ENCODE results near the gene PRKAA1.

Gene PRKAA1

DNA sequence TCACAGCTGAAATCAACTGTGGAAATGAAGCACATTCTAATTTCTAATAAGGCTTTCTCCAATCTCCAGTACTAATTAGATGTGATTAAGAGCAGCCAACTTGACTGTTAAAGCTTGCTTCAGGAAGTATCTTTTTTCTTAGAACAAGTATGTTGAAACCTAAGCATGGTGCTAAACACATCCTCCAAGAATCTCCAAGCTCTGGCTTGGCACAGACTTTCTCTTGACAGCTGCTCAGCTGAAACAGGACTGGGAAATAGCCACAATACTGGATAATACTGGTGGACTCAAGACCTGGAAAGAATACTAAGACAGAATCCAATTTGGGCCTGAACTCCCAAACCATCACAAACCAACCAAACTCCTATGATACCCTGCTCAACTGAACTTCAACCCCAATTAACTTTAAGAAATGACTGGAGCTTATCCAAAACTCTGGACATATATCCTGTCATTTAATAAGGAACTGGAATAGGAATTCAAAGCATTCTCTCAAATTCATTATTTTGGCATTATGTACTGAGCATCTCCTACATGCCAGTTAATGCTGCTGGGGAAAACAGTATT is 16.2 kb downstream of the PRKAA1 start:
- DNase-seq (ENCODE audit: low read depth in 2 of 2) = no peak

- DNase-seq (ENCODE audit: low read depth in 2 of 2) = no peak
Measured at GRCh38 chr5:40780858-40781257, 17.3 kb downstream of the PRKAA1 start.

- no peak for DNase-seq (ENCODE audit: low read depth in 2 of 2)
Measured at GRCh38 chr5:40780199-40780598, 18.0 kb downstream of the PRKAA1 start.

DNA sequence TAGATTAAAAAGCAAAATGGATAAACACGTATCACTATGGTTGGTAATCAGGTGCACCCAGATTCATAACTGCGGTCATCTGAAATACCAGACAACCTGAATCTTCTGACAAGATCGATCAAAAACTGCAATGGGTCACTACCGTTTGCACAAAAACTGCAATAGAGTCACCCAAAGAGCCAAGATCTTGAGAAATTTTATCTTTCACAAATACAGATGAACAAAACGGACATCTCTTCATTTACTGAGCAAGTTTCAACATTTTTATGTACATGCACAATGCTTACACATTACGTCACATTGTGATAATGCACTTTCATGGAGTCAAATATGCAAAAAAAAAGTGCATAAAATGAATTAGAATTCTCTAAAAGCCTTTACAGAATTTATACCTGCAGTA is 18.6 kb downstream of the PRKAA1 start:
- DNase-seq (ENCODE audit: low read depth in 2 of 2) = no peak

DNA sequence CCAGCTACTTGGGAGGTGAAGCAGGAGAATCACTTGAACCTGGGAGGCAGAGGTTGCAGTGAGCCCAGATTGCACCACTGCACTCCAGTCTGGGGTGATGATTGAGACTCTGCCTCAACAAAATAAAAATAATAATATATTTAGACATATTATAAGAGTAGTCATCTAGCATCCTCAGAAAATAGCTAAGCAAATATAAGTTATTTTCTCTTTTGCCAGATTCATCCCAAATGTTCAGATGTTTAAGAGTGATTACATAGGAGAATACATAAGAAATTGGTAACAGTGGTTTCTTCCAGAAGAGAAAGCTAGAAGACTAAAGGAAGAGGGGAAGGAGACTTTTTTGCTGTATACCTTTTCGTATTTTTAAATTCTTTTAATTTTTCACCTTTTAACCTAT is 20.0 kb downstream of the PRKAA1 start:
- DNase-seq (ENCODE audit: low read depth in 2 of 2) = no peak

DNA sequence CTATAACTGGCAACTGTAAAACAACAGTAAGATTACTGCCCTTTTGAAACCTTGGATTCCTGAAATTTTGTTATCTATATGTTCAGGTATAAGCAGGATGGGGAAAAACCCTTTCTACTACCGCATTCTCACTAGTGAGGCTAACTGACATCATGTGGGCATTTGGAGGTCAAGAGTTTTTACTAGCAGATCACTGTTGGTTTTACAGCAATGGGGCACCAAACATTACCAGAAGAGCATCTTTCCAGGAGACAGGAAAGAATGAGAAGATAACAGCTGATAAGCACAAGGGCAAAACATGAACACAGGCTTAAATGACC is 21.6 kb downstream of the PRKAA1 start:
- DNase-seq (ENCODE audit: low read depth in 2 of 2) = no peak

GRCh38 chr5:40775846-40776657 is 22.1 kb downstream of the PRKAA1 start:
- no peak for DNase-seq (ENCODE audit: low read depth in 2 of 2)

GRCh38 chr5:40775085-40775845 is 22.9 kb downstream of the PRKAA1 start:
- no peak for DNase-seq (ENCODE audit: low read depth in 2 of 2)

GRCh38 chr5:40774623-40775022 is 23.6 kb downstream of the PRKAA1 start:
- no peak for DNase-seq (ENCODE audit: low read depth in 2 of 2)

- DNase-seq (ENCODE audit: low read depth in 2 of 2) = no peak
Measured at GRCh38 chr5:40770764-40771163, 27.4 kb downstream of the PRKAA1 start.

GRCh38 chr5:40762705-40763104 is 35.5 kb downstream of the PRKAA1 start:
- no peak for DNase-seq (ENCODE audit: low read depth in 2 of 2)

- DNase-seq (ENCODE audit: low read depth in 2 of 2) = no peak
Measured at GRCh38 chr5:40757400-40757799, 40.8 kb downstream of the PRKAA1 start.

GRCh38 chr5:40755407-40756365 is 42.5 kb downstream of the PRKAA1 start, which contains the start of gene TTC33:
TTC33 (minus strand) TSS chr5:40755961; CDS start chr5:40747018, 8,943 bp downstream.
- DNase-seq (ENCODE audit: low read depth in 2 of 2) = peak; percentile 87 to 90

GRCh38 chr5:40755093-40755406 is 43.1 kb downstream of the PRKAA1 start:
- peak in 1 of 2 donors; percentile 36 for DNase-seq (ENCODE audit: low read depth in 2 of 2)

GRCh38 chr5:40754381-40755092 is 43.6 kb downstream of the PRKAA1 start:
- DNase-seq (ENCODE audit: low read depth in 2 of 2) = no peak

GRCh38 chr5:40746703-40747102 is 51.5 kb downstream of the PRKAA1 start:
- no peak for DNase-seq (ENCODE audit: low read depth in 2 of 2)

DNA sequence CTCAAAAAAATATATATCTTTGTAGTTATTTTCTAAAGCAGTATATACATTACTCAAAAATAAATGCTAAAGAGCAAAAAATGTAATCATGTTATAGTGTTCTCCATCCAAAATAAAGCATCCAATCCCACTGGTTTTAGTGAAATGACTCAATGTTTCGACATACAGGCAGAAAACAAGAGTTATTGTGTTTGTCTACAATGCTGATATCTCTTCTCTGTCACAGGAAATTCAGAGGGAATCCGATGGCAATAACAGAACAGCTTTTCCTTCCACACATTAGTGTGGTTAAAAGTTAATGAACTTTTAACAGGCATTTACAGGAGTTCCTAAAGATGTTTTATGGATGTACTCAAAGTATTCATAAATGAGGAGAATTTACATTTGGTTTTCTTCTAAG is 54.4 kb downstream of the PRKAA1 start:
- DNase-seq (ENCODE audit: low read depth in 2 of 2) = no peak

- no peak for DNase-seq (ENCODE audit: low read depth in 2 of 2)
Measured at GRCh38 chr5:40738502-40738901, 59.7 kb downstream of the PRKAA1 start.

- no peak for DNase-seq (ENCODE audit: low read depth in 2 of 2)
Measured at GRCh38 chr5:40736103-40736875, 61.9 kb downstream of the PRKAA1 start.

DNA sequence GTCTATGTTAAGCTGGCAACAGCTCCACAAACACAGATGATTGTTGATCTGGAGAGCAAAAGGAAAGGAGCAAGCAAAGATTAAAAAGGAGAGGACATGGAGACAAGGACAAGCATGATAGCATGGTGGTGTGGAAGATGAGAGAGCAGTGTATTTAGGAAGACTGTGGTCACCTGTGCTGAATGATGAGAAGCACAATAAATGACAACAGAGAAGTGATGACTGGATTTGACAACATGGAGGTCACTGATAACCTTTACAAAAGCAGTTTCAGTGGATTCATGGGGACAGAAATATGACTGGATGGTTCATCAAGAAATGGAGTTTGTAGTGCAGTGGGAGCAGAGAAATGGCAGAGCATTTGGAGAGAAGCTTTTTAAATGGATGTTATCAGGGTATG is 62.6 kb downstream of the PRKAA1 start:
- no peak for DNase-seq (ENCODE audit: low read depth in 2 of 2)
